MM.1S (cell line): ENCODE results near the gene PCSK9.

Experiments
- DNase-seq: peaks from one replicate; pipeline ENCODE4 v3.0.0-alpha.2; 2015
- H2AFZ ChIP-seq: fragments of 300-600 bp; sonication (generic); 2 replicates; pipeline ENCODE4 v1.6.0; 2016; ENCODE audit warnings: antibody characterized with exemption, low read length
- H3F3A ChIP-seq: fragments of 300-600 bp; sonication (generic); 2 replicates; pipeline ENCODE4 v1.6.1; 2016; ENCODE audit warnings: mild to moderate bottlenecking, antibody characterized with exemption, low read length, moderate library complexity, mixed read lengths; ENCODE audit not compliant: insufficient read depth
- H3K27ac ChIP-seq: fragments of 300-600 bp; sonication (generic); 2 replicates; pipeline ENCODE4 v1.5.1; 2016; ENCODE audit warnings: mild to moderate bottlenecking, low read length
- H3K27me3 ChIP-seq: fragments of 300-600 bp; sonication (generic); replicated peaks from 2 replicates; pipeline ENCODE4 v1.6.0; 2016; ENCODE audit warnings: low read length; ENCODE audit not compliant: insufficient read depth
- H3K36me3 ChIP-seq: fragments of 300-600 bp; sonication (generic); replicated peaks from 2 replicates; pipeline ENCODE4 v1.6.1; 2016; ENCODE audit warnings: mild to moderate bottlenecking, low read length, mixed read lengths; ENCODE audit not compliant: insufficient read depth
- H3K4me1 ChIP-seq: fragments of 300-600 bp; sonication (generic); 2 replicates; pipeline ENCODE4 v1.6.1; 2016; ENCODE audit warnings: low read length, mixed read lengths
- H3K4me2 ChIP-seq: fragments of 300-600 bp; sonication (generic); 2 replicates; pipeline ENCODE4 v1.6.0; 2016; ENCODE audit warnings: low read depth, low read length
- H3K4me3 ChIP-seq: fragments of 300-600 bp; sonication (generic); 2 replicates; pipeline ENCODE4 v1.5.1; 2016; ENCODE audit warnings: low read length, mixed read lengths
- H3K79me2 ChIP-seq: fragments of 300-600 bp; sonication (generic); 2 replicates; pipeline ENCODE4 v1.6.1; 2016; ENCODE audit warnings: mixed run types, low read length, mixed read lengths
- H3K9ac ChIP-seq: fragments of 300-600 bp; sonication (generic); 2 replicates; pipeline ENCODE4 v1.6.1; 2016; ENCODE audit warnings: low read length, mixed read lengths
- H3K9me2 ChIP-seq: fragments of 300-600 bp; sonication (generic); replicated peaks from 2 replicates; pipeline ENCODE4 v1.6.1; 2016; ENCODE audit warnings: mild to moderate bottlenecking, low read length, mixed read lengths; ENCODE audit not compliant: insufficient read depth
- H3K9me3 ChIP-seq: fragments of 300-600 bp; sonication (generic); replicated peaks from 2 replicates; pipeline ENCODE4 v1.6.1; 2016; ENCODE audit warnings: mild to moderate bottlenecking, low read length, mixed read lengths; ENCODE audit not compliant: insufficient read depth
- H4K20me1 ChIP-seq: fragments of 300-600 bp; sonication (generic); 2 replicates; pipeline ENCODE4 v1.6.1; 2016; ENCODE audit warnings: mild to moderate bottlenecking, low read length, moderate library complexity, mixed read lengths; ENCODE audit not compliant: insufficient read depth
- CTCF ChIP-seq: fragments of 300-600 bp; sonication (generic); IDR thresholded peaks from 2 replicates; pipeline ENCODE4 v1.5.1; 2016; ENCODE audit warnings: antibody characterized with exemption, low read length, mixed read lengths
- EZH2 ChIP-seq: fragments of 300-600 bp; sonication (generic); optimal IDR thresholded peaks from 2 replicates; pipeline ENCODE3; 2017; ENCODE audit warnings: low read depth, mild to moderate bottlenecking, antibody characterized with exemption, low read length, mixed read lengths
- EZH2phosphoT487 ChIP-seq: fragments of 300-600 bp; sonication (generic); IDR thresholded peaks from 2 replicates; pipeline ENCODE4 v1.6.1; 2018; ENCODE audit warnings: antibody characterized with exemption, low read length

PCSK9 gene

GRCh38 chr1:55074455-55074854 is 35.1 kb downstream of the PCSK9 start:
- H3K9me3 ChIP-seq: no peaks in the 10 kb centered on the region
- H3K4me3 ChIP-seq: no peak overlapping the region
- H3F3A ChIP-seq: no peaks in the 10 kb centered on the region
- H3K9me2 ChIP-seq: no peaks in the 10 kb centered on the region
- TF ChIP-seq CTCF (no peak), EZH2 (no peak), EZH2phosphoT487 (no peak)
- no peak for DNase-seq
- H3K9ac ChIP-seq: no peak overlapping the region
- no peaks in the 10 kb centered on the region for H3K36me3 ChIP-seq
- H3K4me1 ChIP-seq: no peaks in the 10 kb centered on the region
- H3K4me2 ChIP-seq: no peak overlapping the region
- no peak overlapping the region for H3K27ac ChIP-seq
- H3K27me3 ChIP-seq: no peaks in the 10 kb centered on the region
- no peaks in the 10 kb centered on the region for H3K79me2 ChIP-seq
- no peaks in the 10 kb centered on the region for H4K20me1 ChIP-seq
- no peak overlapping the region for H2AFZ ChIP-seq

GRCh38 chr1:55076356-55076755 is 37.0 kb downstream of the PCSK9 start:
- Histone ChIP-seq H3K27ac (no peak overlapping the region), H3F3A (no peaks in the 10 kb centered on the region), H3K4me1 (no peaks in the 10 kb centered on the region), H3K9ac (no peak overlapping the region), H3K4me3 (no peak overlapping the region), H3K9me3 (no peaks in the 10 kb centered on the region), H2AFZ (no peak overlapping the region), H3K9me2 (no peaks in the 10 kb centered on the region), H3K79me2 (no peaks in the 10 kb centered on the region), H3K36me3 (no peaks in the 10 kb centered on the region), H4K20me1 (no peaks in the 10 kb centered on the region), H3K27me3 (no peaks in the 10 kb centered on the region), H3K4me2 (no peak overlapping the region)
- TF ChIP-seq EZH2 (no peak), EZH2phosphoT487 (no peak), CTCF (no peak)
- no peak for DNase-seq

GRCh38 chr1:55078470-55078869 is 39.1 kb downstream of the PCSK9 start:
- TF ChIP-seq EZH2 (no peak), EZH2phosphoT487 (no peak), CTCF (no peak)
- no peak overlapping the region for H2AFZ ChIP-seq
- no peaks in the 10 kb centered on the region for H3K36me3 ChIP-seq
- no peaks in the 10 kb centered on the region for H3F3A ChIP-seq
- H3K4me3 ChIP-seq: no peak overlapping the region
- no peaks in the 10 kb centered on the region for H3K79me2 ChIP-seq
- no peak overlapping the region for H3K27ac ChIP-seq
- H3K27me3 ChIP-seq: no peaks in the 10 kb centered on the region
- H3K9me3 ChIP-seq: no peaks in the 10 kb centered on the region
- no peak for DNase-seq
- H3K4me1 ChIP-seq: no peaks in the 10 kb centered on the region
- no peak overlapping the region for H3K4me2 ChIP-seq
- H3K9me2 ChIP-seq: no peaks in the 10 kb centered on the region
- H4K20me1 ChIP-seq: no peaks in the 10 kb centered on the region
- no peak overlapping the region for H3K9ac ChIP-seq
